ENCODE measurements around the gene WDFY4.

The WDFY4 gene

GRCh38 chr10:48817141-48817540 lies 132.5 kb downstream of the WDFY4 start:
- DNase-seq (ENCODE audit: low spot score): no peak

DNA sequence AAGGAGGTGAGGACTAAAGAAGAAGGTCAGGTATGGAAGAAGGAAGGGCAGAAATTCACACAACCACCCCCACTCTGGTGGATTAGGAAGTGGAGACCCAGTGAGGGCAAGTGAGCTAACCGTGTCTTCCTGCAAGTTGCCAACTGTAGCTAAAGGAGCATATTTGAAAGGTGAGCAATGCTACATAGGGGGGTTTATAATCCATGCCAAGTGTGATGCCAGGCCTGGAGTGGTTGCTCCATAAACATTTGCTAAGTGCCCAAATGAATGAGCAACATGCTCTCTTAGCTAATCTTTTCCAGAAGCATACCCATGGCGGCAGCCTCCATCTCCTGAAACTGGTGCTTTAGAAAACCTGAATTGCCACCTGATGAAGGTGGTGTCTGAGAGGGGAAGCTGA lies 133.4 kb downstream of the WDFY4 start:
- no peak for DNase-seq (ENCODE audit: low spot score)

- no peak for DNase-seq (ENCODE audit: low spot score)
These were observed 134.3 kb downstream of the WDFY4 start for GRCh38 chr10:48818861-48819520.

DNA sequence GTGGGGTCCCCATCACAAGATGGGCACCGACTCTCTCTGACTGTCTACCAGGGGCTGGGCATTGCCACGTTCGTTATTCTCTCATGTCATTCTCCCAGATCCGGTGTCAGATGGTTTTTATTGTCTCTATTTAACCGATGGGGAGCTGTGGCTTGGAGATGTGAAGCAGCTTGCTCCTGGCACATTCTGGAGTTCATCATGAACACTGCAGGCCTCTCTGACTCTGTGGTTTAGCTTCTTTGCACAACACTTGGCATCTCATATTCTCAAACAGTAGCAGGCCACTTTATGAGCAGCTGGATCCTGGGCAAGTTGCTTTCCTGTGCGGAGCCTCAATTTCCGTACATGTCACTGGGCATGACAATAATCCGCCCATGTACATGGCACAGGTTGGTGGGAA lies 135.1 kb downstream of the WDFY4 start:
- DNase-seq (ENCODE audit: low spot score): no peak

GRCh38 chr10:48820231-48820630 lies 135.6 kb downstream of the WDFY4 start:
- DNase-seq (ENCODE audit: low spot score): no peak

GRCh38 chr10:48820699-48821098 lies 136.0 kb downstream of the WDFY4 start:
- DNase-seq (ENCODE audit: low spot score): no peak

GRCh38 chr10:48821111-48821510 lies 136.4 kb downstream of the WDFY4 start:
- DNase-seq (ENCODE audit: low spot score): no peak

- DNase-seq (ENCODE audit: low spot score): no peak
These were observed 137.0 kb downstream of the WDFY4 start for GRCh38 chr10:48821692-48822091.

- no peak for DNase-seq (ENCODE audit: low spot score)
These were observed 149.0 kb downstream of the WDFY4 start for GRCh38 chr10:48833674-48834073.

- no peak for DNase-seq (ENCODE audit: low spot score)
These were observed 149.7 kb downstream of the WDFY4 start for GRCh38 chr10:48834189-48834965.

DNA sequence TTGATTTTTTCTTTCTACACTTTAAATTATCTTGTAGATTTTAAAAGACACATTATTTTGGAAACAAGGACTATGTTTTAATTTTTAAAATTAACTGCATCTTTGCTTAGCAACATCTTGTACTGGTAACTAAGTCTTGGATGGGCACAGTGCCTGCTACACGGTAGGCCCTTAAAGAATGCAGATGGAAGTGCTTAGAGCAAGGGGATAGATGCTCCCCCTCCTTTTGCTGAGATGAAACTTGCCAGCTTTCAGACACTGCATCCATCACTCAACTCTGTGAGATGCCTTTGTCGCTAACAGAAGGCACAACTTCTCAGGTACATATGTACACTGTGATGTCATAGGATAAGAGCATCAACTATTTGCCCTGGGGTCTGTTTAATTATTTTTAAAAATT lies 151.1 kb downstream of the WDFY4 start:
- DNase-seq (ENCODE audit: low spot score): no peak

- no peak for DNase-seq (ENCODE audit: low spot score)
These were observed 151.9 kb downstream of the WDFY4 start for GRCh38 chr10:48836605-48837004.

DNA sequence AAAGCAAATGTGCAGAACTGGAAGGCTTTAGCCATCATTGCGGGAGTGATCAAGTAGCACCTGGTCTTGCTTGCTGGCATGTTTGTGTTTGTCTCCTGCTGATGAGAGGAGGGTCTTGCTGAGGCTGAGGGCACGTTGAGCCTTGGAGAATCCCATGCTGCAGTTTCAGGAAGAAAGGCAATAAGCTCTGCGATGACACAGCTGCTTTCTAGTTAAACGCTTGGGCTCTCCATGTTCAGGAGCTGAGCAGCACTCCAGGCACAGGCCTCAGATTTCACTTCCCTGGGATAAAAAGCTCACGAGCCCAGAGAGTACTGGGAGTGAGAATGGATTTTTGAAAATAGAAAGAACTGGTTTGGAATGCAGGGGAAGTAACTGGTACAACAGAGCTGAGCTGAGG lies 154.2 kb downstream of the WDFY4 start:
- DNase-seq (ENCODE audit: low spot score): no peak

DNA sequence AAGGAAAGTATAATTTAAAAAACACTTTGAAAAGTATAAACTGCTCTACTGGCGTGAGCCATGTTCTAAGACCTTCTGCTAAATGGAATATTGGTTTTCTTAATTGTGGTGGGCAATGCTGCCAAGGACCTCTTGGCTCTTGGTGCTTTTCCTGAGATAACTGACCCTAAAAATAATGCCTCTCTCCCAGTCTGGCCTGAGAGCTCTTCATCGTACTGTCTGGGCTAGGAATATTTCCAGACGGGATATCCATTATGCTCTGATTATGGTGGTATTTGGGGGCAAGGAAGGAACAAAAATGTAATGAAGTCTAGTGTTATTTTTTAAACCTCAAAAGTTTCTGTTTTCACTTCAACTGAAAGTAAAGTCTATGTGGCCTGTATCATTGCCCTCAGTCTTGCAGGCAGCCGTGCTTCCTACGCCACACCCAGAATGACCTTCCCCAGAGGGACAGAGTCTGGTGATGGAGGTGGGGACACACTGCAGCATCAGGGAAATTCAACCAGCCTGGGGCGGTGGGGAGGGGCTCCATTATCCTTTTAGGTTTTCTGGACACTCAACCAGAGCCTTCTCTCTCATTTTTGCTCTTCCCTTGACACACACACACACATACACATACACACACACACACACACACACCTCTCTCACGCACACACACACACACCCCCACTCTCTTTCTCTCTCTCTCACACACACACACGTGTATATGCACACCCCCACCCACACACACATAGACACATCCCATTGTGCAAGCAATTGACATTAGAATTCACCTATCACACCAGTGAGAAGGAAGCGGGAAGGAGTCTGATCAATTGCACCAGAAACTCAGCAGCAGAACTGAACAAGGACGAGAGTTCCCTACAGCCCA lies 155.4 kb downstream of the WDFY4 start:
- no peak for DNase-seq (ENCODE audit: low spot score)

GRCh38 chr10:48842231-48842630 lies 157.6 kb downstream of the WDFY4 start:
- no peak for DNase-seq (ENCODE audit: low spot score)

GRCh38 chr10:48843198-48843597 lies 158.5 kb downstream of the WDFY4 start:
- DNase-seq (ENCODE audit: low spot score): no peak

GRCh38 chr10:48844616-48845015 lies 159.9 kb downstream of the WDFY4 start:
- DNase-seq (ENCODE audit: low spot score): no peak

GRCh38 chr10:48845512-48845911 lies 160.8 kb downstream of the WDFY4 start:
- no peak for DNase-seq (ENCODE audit: low spot score)

DNA sequence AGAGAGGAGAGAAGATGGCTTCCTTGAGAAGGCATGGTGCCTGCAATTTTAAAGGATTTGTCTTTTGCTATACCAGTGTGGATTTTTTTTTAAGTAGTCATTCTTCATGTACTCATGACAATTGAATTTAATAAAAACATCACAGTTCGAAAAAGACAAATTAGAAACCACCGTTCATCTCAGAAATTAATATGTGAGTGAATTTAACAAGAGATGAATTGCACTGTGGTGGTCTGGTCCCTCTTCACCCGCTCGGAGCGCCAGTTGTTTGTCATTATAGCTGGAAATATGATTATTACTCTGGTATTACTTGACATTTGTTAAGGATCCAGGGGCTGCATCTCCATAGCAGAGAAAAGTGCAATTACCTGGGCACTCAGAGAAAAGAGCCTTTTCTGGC lies 163.0 kb downstream of the WDFY4 start:
- no peak for DNase-seq (ENCODE audit: low spot score)

DNA sequence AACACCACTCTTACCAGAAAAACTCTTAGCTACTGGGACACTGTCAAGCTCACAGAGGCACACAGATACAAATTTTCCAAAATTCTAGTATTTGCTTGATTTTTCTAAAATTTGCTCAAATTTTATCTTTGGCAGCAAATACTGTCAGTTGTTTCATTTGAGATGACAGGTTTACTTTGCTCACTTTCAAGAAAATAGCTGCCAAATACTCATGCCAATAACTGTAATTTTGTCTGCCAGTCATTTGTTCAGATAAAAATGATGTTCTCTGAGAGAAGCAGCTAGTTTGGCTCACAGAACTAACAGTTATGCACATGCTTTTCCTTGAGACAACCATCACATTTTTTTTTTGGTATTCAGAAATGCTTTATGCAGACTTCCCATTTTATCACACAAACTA lies 172.2 kb downstream of the WDFY4 start:
- no peak for DNase-seq (ENCODE audit: low spot score)

DNA sequence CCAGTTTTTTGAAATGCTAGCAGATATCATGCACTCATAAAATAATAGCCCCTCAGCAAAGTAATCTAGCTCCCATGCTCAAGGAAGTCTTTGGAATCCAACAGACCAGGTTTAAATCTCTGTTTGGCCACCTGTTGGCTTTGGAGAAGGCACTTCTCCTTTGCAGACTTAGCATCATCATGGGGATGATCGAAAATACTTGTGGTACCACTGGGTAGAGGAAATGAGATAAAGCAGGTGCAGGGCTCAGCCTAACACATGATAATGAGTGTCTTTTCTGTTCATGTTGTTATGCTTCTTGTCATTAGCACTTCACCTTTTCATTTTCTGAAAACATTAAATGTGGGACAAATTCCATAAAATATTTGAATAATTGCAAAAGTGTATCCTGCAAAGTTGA lies 187.6 kb downstream of the WDFY4 start:
- no peak for DNase-seq (ENCODE audit: low spot score)

DNA sequence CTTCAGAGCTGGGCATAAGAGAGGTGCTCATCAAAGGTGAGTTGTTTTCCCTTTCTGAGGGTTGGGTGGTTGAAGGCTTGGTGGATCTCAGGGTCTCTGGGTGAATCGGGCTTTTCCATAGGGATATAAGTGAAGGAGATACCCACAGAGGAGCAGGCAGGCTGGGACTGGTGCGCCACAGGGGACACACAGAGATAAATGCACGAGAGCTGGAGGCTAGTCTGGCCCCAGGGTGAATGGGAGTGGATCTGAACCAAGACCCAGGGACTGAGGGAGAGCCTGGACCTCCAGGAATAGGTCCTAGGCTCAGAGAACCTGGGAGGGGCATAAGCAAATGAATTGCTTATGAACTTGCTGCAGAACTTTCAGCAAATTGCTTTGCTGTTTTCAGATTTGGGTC lies 193.4 kb downstream of the WDFY4 start:
- no peak for DNase-seq (ENCODE audit: low spot score)

DNA sequence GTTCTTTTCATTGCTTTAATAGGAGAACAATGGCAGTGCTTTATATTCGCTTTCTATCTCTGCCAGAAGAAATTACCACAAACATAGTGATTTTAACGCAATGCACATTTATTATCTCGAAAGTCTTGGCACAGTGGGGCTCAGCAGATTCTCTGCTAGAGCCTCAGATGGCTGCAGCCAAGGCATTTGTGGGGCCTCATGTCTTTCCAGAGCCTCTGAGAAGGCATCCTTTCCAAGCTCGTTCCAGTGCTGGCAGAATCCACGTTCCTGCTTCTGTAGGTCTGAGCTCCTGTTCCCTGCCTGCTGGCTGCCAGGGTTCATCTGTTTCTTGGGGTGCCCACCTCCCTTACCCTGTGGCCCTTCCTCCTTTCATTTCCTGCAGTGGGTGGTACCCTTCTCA lies 194.8 kb downstream of the WDFY4 start:
- DNase-seq (ENCODE audit: low spot score): no peak

All from hematopoietic multipotent progenitor cell treated with erythropoietin and hydrocortisone succinate and interleukin-3 and kit ligand, for 15 days (in vitro differentiated cells).